Gastroesophageal sphincter (tissue), 3 donors: Measurements from ENCODE around the gene COBLL1.

Source experiments
- CTCF ChIP-seq, 4 experiments: fragments of 200-600 bp in 2 of 4; fragments of 450-650 bp in 2 of 4; sonication (generic) in 1 of 4; IDR thresholded peaks; one replicate each; pipeline ENCODE4 v1.5.1; 2017 to 2019; ENCODE audit warnings: antibody characterized with exemption in 4 of 4, mild to moderate bottlenecking in 2 of 4, moderate library complexity in 2 of 4
- EP300 ChIP-seq: sonication (generic); formaldehyde crosslinking; IDR thresholded peaks from one replicate; pipeline ENCODE4 v1.6.1; 2017; ENCODE audit warnings: antibody characterized with exemption, mild to moderate bottlenecking
- POLR2A ChIP-seq, 2 donors: fragments of 450-650 bp; IDR thresholded peaks; one replicate each; pipeline ENCODE4 v1.6.1; 2017; ENCODE audit warnings: antibody characterized with exemption in 2 of 2, mild to moderate bottlenecking in 2 of 2, moderate library complexity in 1 of 2
- POLR2AphosphoS5 ChIP-seq: sonication (generic); formaldehyde crosslinking; IDR thresholded peaks from one replicate; pipeline ENCODE4 v1.6.1; 2017; ENCODE audit warnings: antibody characterized with exemption

- TF ChIP-seq POLR2AphosphoS5, result no peak
- no peak for TF ChIP-seq POLR2A (IDR thresholded peaks at IDR 0.05)
- no peak for TF ChIP-seq CTCF (IDR thresholded peaks at IDR 0.05)
- no peak for TF ChIP-seq EP300
These were observed 129.9 kb downstream of the COBLL1 start for GRCh38 chr2:164711766-164712138.
